Caco-2 (cell line): ENCODE data around the gene SLC12A8. TPM values are rescaled to one million over a fixed set of nuclear protein-coding genes. Genes with fewer than 3 reads are reported as not detected.

Experiments used
- BruUV-seq: library from RNA; stranded (reverse); fragments of 400-500 nt; replicated peaks from 2 replicates; lab custom pipeline; 2021; lab: Mats Ljungman, UMichigan
- CTCF ChIA-PET: fragments of 300-600 bp; sonication (Branson Sonifier 250); formaldehyde crosslinking; loops from one replicate; lab custom pipeline; 2022; ENCODE audit warnings: antibody characterized with exemption; lab: Charles Lee
- POLR2A ChIA-PET: fragments of 300-600 bp; sonication (Branson Sonifier 250); formaldehyde crosslinking; loops from one replicate; lab custom pipeline; 2022; ENCODE audit warnings: antibody characterized with exemption; lab: Charles Lee
- DNase-seq, 2 experiments: peaks; one replicate each; pipeline versions ENCODE4 v3.0.0 to v3.0.0-alpha.2; 2020 to 2022
- H3K27me3 ChIP-seq: replicated peaks from 2 replicates; pipeline ENCODE4 v1.6.0; 2011; ENCODE audit warnings: low read length; ENCODE audit not compliant: control insufficient read depth, insufficient read depth
- H3K36me3 ChIP-seq: 2 replicates; pipeline ENCODE4 v1.5.1; 2011; ENCODE audit warnings: low read length; ENCODE audit not compliant: control insufficient read depth, insufficient read depth
- H3K4me1 ChIP-seq: fragments of 250-450 bp; sonication (Bioruptor Pico); 2 replicates; pipeline ENCODE4 v1.5.1; 2020; ENCODE audit warnings: mild to moderate bottlenecking
- H3K4me3 ChIP-seq: 2 replicates; pipeline ENCODE4 v1.5.1; 2011; ENCODE audit warnings: low read depth, mild to moderate bottlenecking, control low read depth, low read length
- H3K9me3 ChIP-seq: fragments of 250-450 bp; sonication (Bioruptor Pico); 2 replicates; pipeline ENCODE4 v1.5.1; 2020; ENCODE audit warnings: mild to moderate bottlenecking, moderate library complexity
- H3K27ac Mint-ChIP-seq: one replicate; pipeline ENCODE4 v1.8.0; 2022; ENCODE audit warnings: mixed read lengths; ENCODE audit not compliant: unreplicated experiment
- H3K27me3 Mint-ChIP-seq: one replicate; pipeline ENCODE4 v1.8.0; 2022; ENCODE audit warnings: mixed read lengths; ENCODE audit not compliant: insufficient read depth, unreplicated experiment
- H3K36me3 Mint-ChIP-seq: one replicate; pipeline ENCODE4 v1.8.0; 2022; ENCODE audit warnings: mild to moderate bottlenecking, mixed read lengths; ENCODE audit not compliant: insufficient read depth, unreplicated experiment
- H3K4me1 Mint-ChIP-seq: one replicate; pipeline ENCODE4 v1.8.0; 2022; ENCODE audit warnings: low read depth, mixed read lengths; ENCODE audit not compliant: unreplicated experiment
- H3K4me3 Mint-ChIP-seq: one replicate; pipeline ENCODE4 v1.8.0; 2022; ENCODE audit warnings: mild to moderate bottlenecking, moderate library complexity, mixed read lengths; ENCODE audit not compliant: unreplicated experiment
- H3K9me3 Mint-ChIP-seq: one replicate; pipeline ENCODE4 v1.8.0; 2022; ENCODE audit warnings: mixed read lengths; ENCODE audit not compliant: unreplicated experiment
- CTCF ChIP-seq, 2 experiments: fragments of 200-600 bp in 1 of 2; IDR thresholded peaks; 1 replicate in 1 of 2; 2 replicates in 1 of 2; pipeline versions ENCODE4 v1.5.1 to v1.8.0; 2011 to 2022; ENCODE audit warnings: antibody characterized with exemption in 1 of 2, control low read depth in 1 of 2, inconsistent platforms in 1 of 2, low read depth in 1 of 2, low read length in 1 of 2, mild to moderate bottlenecking in 1 of 2, moderate library complexity in 1 of 2; ENCODE audit not compliant: insufficient read depth in 1 of 2, severe bottlenecking in 1 of 2, unreplicated experiment in 1 of 2
- intact Hi-C: fragments of 100-400 bp; cut with micrococcal nuclease; formaldehyde crosslinking; loops from one replicate; pipeline ENCODE4 v1.10.0; 2022; ENCODE audit not compliant: unreplicated experiment
- total RNA-seq: library from RNA; stranded (reverse); gene quantifications from 2 replicates; pipeline ENCODE4 v1.2.3, GENCODE V29; 2022

Gene SLC12A8
- total RNA-seq, 1 experiment from 2014 or later: 23.3 TPM

GRCh38 chr3:125151916-125152315, 60.6 kb downstream of the SLC12A8 start:
- Histone ChIP-seq H3K36me3 (no peaks in the 10 kb centered on the region), H3K4me3 (no peak overlapping the region), H3K27me3 (no peaks in the 10 kb centered on the region), H3K4me1 (0 out of 2 replicates have a peak, but pooled peaks cover 5% of the 10 kb centered on the region), H3K9me3 (no peaks in the 10 kb centered on the region)
- peaks cover 5% of the 10 kb centered on the region for H3K36me3 Mint-ChIP-seq
- H3K9me3 Mint-ChIP-seq: no peaks in the 10 kb centered on the region
- H3K27me3 Mint-ChIP-seq: no peaks in the 10 kb centered on the region
- DNase-seq: no peak
- BruUV-seq: no TSS peak
- POLR2A ChIA-PET: no interaction called here
- H3K27ac Mint-ChIP-seq: no peak overlapping the region
- H3K4me1 Mint-ChIP-seq: no peaks in the 10 kb centered on the region
- H3K4me3 Mint-ChIP-seq: no peak overlapping the region
- CTCF ChIA-PET: no interaction called here
- intact Hi-C loops: loop anchor here (5.0 kb wide), 1 partner anchor 155 kb away; no protein-coding TSS in a partner anchor
- no peak for TF ChIP-seq CTCF (IDR thresholded peaks at IDR 0.05; ENCODE audit: insufficient read depth in 1 of 2, low read depth in 1 of 2, low read length in 1 of 2, severe bottlenecking in 1 of 2, unreplicated experiment in 1 of 2)

- Histone ChIP-seq H3K4me3 (no peak overlapping the region), H3K36me3 (no peaks in the 10 kb centered on the region), H3K27me3 (no peaks in the 10 kb centered on the region), H3K9me3 (no peaks in the 10 kb centered on the region), H3K4me1 (0 out of 2 replicates have a peak, but pooled peaks cover 5% of the 10 kb centered on the region)
- no peaks in the 10 kb centered on the region for H3K27me3 Mint-ChIP-seq
- CTCF ChIA-PET: interaction anchor here (2.1 kb wide), 1 partner anchor 22 kb away, joined by 7 read pairs; no protein-coding TSS in a partner anchor
- BruUV-seq: no TSS peak
- POLR2A ChIA-PET: no interaction called here
- no peaks in the 10 kb centered on the region for H3K9me3 Mint-ChIP-seq
- no peak for TF ChIP-seq CTCF (IDR thresholded peaks at IDR 0.05; ENCODE audit: insufficient read depth in 1 of 2, low read depth in 1 of 2, low read length in 1 of 2, severe bottlenecking in 1 of 2, unreplicated experiment in 1 of 2)
- no peak overlapping the region for H3K27ac Mint-ChIP-seq
- peaks cover 5% of the 10 kb centered on the region for H3K36me3 Mint-ChIP-seq
- H3K4me1 Mint-ChIP-seq: no peaks in the 10 kb centered on the region
- intact Hi-C loops: loop anchor here (5.0 kb wide), 1 partner anchor 154 kb away; no protein-coding TSS in a partner anchor
- no peak overlapping the region for H3K4me3 Mint-ChIP-seq
- DNase-seq: no peak
Measured at GRCh38 chr3:125151442-125151817, 61.1 kb downstream of the SLC12A8 start.

GRCh38 chr3:125150525-125151441, 61.8 kb downstream of the SLC12A8 start:
- H3K9me3 ChIP-seq: no peaks in the 10 kb centered on the region
- H3K27me3 ChIP-seq: no peaks in the 10 kb centered on the region
- no peaks in the 10 kb centered on the region for H3K36me3 ChIP-seq
- intact Hi-C loops: loop anchor here (1.0 to 5.0 kb wide), 2 partner anchors 87 to 153 kb away; no protein-coding TSS in a partner anchor
- Mint-ChIP-seq H3K27ac (no peak overlapping the region), H3K27me3 (no peaks in the 10 kb centered on the region), H3K4me3 (no peak overlapping the region), H3K4me1 (no peaks in the 10 kb centered on the region), H3K9me3 (no peaks in the 10 kb centered on the region), H3K36me3 (peaks cover 5% of the 10 kb centered on the region)
- CTCF ChIA-PET: interaction anchor here (0.6 to 2.1 kb wide), 3 partner anchors 21 to 86 kb away, joined by 4 to 7 read pairs (median 4); no protein-coding TSS in a partner anchor
- peak; percentile 36 to 79 for TF ChIP-seq CTCF (IDR thresholded peaks at IDR 0.05; ENCODE audit: insufficient read depth in 1 of 2, low read depth in 1 of 2, low read length in 1 of 2, severe bottlenecking in 1 of 2, unreplicated experiment in 1 of 2)
- BruUV-seq: no TSS peak
- POLR2A ChIA-PET: no interaction called here
- no peak overlapping the region for H3K4me3 ChIP-seq
- peak; percentile 63 to 74 for DNase-seq
- 0 out of 2 replicates have a peak, but pooled peaks cover 5% of the 10 kb centered on the region for H3K4me1 ChIP-seq
